ENCODE measurements around the gene SYMPK. TPM values are rescaled to one million over a fixed set of nuclear protein-coding genes. Genes with fewer than 3 reads are reported as not detected.
A peak's percentile ranks its signal among the peaks of the same experiment; 100 is the strongest.

SYMPK gene
- total and polyA plus RNA-seq, 2 experiments from 2014 or later, result 33.4 to 41.6 TPM

- 0% methylated on average over 3 of the region's 33 CpGs for WGBS (ENCODE audit: low lambda C conversion rate, missing lambda C conversion rate)
Measured at GRCh38 chr19:45768655-45768983, 94.3 kb downstream of the SYMPK start.

GRCh38 chr19:45767881-45768654 lies 94.9 kb downstream of the SYMPK start:
- TF ChIP-seq EZH2 (IDR thresholded peaks at IDR 0.05; ENCODE audit: borderline replicate concordance) (no peak), CTCF (IDR thresholded peaks at IDR 0.05; ENCODE audit: poor library complexity) (no peak), EZH2phosphoT487 (IDR thresholded peaks at IDR 0.05; ENCODE audit: low read depth, severe bottlenecking, unreplicated experiment) (no peak)
- Histone ChIP-seq H3K27ac (peak overlapping the region; percentile 97), H3K4me2 (peak overlapping the region; percentile 96), H3K9me3 (ENCODE audit: low read depth) (no peaks in the 10 kb centered on the region), H3K79me2 (peaks cover 34% of the 10 kb centered on the region), H3K4me3 (peak overlapping the region; percentile 65), H3K9me2 (replicated peaks; ENCODE audit: insufficient read depth) (no peaks in the 10 kb centered on the region), H3K36me3 (replicated peaks; ENCODE audit: insufficient read depth, low read depth) (no peaks in the 10 kb centered on the region), H2AFZ (peak overlapping the region; percentile 21), H4K20me1 (ENCODE audit: insufficient read depth, poor library complexity, severe bottlenecking) (no peaks in the 10 kb centered on the region), H3K4me1 (ENCODE audit: insufficient read depth) (peaks cover 37% of the 10 kb centered on the region), H3K27me3 (no peaks in the 10 kb centered on the region)
- DNase-seq (ENCODE audit: low spot score), result peak; percentile 83
- WGBS (ENCODE audit: low lambda C conversion rate, missing lambda C conversion rate), result 1% methylated on average over 78 of the region's 102 CpGs

More at GRCh38 chr19:45768655-45768983, 94.3 kb downstream of the SYMPK start:
- TF ChIP-seq CTCF (IDR thresholded peaks at IDR 0.05; ENCODE audit: poor library complexity) (no peak), EZH2 (IDR thresholded peaks at IDR 0.05; ENCODE audit: borderline replicate concordance) (no peak), EZH2phosphoT487 (IDR thresholded peaks at IDR 0.05; ENCODE audit: low read depth, severe bottlenecking, unreplicated experiment) (no peak)
- no peaks in the 10 kb centered on the region for H4K20me1 ChIP-seq (ENCODE audit: insufficient read depth, poor library complexity, severe bottlenecking)
- H2AFZ ChIP-seq, result peak overlapping the region; percentile 21
- no peaks in the 10 kb centered on the region for H3K9me3 ChIP-seq (ENCODE audit: low read depth)
- H3K79me2 ChIP-seq, result peaks cover 34% of the 10 kb centered on the region
- H3K4me1 ChIP-seq (ENCODE audit: insufficient read depth), result peaks cover 37% of the 10 kb centered on the region
- H3K9me2 ChIP-seq (replicated peaks; ENCODE audit: insufficient read depth), result no peaks in the 10 kb centered on the region
- H3K27ac ChIP-seq, result peak overlapping the region; percentile 97
- H3K4me3 ChIP-seq, result peak overlapping the region; percentile 65
- peak; percentile 66 for DNase-seq (ENCODE audit: low spot score)
- H3K4me2 ChIP-seq, result peak overlapping the region; percentile 96
- no peaks in the 10 kb centered on the region for H3K36me3 ChIP-seq (replicated peaks; ENCODE audit: insufficient read depth, low read depth)
- no peaks in the 10 kb centered on the region for H3K27me3 ChIP-seq

GRCh38 chr19:45767410-45767880 lies 95.5 kb downstream of the SYMPK start:
- Histone ChIP-seq H3K27ac (peak overlapping the region; percentile 97), H3K4me2 (peak overlapping the region; percentile 96), H3K4me3 (peak overlapping the region; percentile 65), H3K9me3 (ENCODE audit: low read depth) (no peaks in the 10 kb centered on the region), H3K79me2 (peaks cover 34% of the 10 kb centered on the region), H2AFZ (peak overlapping the region; percentile 23), H3K4me1 (ENCODE audit: insufficient read depth) (peaks cover 37% of the 10 kb centered on the region), H3K9me2 (replicated peaks; ENCODE audit: insufficient read depth) (no peaks in the 10 kb centered on the region), H3K36me3 (replicated peaks; ENCODE audit: insufficient read depth, low read depth) (no peaks in the 10 kb centered on the region), H3K27me3 (no peaks in the 10 kb centered on the region), H4K20me1 (ENCODE audit: insufficient read depth, poor library complexity, severe bottlenecking) (no peaks in the 10 kb centered on the region)
- WGBS (ENCODE audit: low lambda C conversion rate, missing lambda C conversion rate), result 1% methylated on average over 29 of the region's 31 CpGs
- DNase-seq (ENCODE audit: low spot score), result peak; percentile 84
- TF ChIP-seq CTCF (IDR thresholded peaks at IDR 0.05; ENCODE audit: poor library complexity) (no peak), EZH2 (IDR thresholded peaks at IDR 0.05; ENCODE audit: borderline replicate concordance) (no peak)

All from hepatocyte (in vitro differentiated cells).